ACHN (cell line): ENCODE measurements around the gene HARBI1.

ENCODE experiments used
- DNase-seq: peaks from one replicate; pipeline ENCODE4 v3.0.0-alpha.2; 2015
- in situ Hi-C: cut with HindIII; loops from 2 replicates; pipeline ENCODE4 v1.10.0; 2017; ENCODE audit warnings: low sequenced_read_pairs, low pct_ligation_motif_present, low pct_unique_long_range_greater_than_20kb

HARBI1 gene

DNA sequence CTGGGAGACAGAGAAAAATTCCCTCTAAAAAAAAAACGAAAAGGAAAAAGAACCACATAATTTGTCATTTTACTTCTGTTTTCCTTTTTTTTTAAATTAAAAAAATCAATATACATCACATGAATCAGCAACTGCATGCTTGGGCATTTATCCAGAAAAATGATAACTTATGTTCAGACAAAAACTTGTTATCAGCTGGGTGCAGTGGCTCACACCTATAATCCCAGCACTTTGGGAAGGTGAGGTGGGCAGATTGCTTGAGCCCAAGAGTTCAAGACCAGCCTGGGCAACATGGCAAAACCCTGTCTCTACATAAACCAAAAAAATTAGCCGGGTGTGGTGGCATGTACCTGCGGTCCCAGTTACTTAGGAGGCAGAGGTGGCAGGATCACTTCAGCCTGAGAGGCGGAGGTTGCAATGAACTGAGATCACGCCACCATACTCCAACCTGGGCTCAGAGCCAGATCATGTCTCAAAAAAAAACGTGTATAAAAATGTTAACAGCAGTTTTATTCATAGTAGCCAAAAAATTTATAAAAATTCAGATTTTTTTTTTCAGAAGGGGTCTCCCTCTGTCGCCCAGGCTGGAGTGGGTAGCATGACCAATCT is 51.7 kb downstream of the HARBI1 start:
- no peak for DNase-seq
- in situ Hi-C loops: no loop called here

DNA sequence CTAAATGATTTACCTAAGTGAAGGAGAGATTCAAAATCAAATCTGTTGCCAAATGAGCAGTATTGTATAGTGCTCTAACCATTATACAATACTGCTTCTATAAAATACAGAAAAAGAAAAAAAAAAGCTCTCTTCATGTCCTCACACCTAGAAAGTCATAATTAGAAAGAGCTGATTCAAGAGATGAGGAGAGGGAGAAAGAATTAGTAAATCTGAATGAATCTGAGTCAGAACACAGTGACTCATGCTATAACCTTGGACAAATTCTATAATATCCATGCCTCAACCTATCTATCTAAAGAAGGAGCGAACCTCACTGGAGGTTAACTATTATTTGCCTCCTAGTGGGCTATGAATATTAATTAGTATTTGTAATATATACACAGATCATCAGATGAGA is 52.6 kb downstream of the HARBI1 start:
- DNase-seq: peak; percentile 22
- in situ Hi-C loops: no loop called here

GRCh38 chr11:46562527-46562926 is 54.5 kb downstream of the HARBI1 start:
- in situ Hi-C loops: no loop called here

DNA sequence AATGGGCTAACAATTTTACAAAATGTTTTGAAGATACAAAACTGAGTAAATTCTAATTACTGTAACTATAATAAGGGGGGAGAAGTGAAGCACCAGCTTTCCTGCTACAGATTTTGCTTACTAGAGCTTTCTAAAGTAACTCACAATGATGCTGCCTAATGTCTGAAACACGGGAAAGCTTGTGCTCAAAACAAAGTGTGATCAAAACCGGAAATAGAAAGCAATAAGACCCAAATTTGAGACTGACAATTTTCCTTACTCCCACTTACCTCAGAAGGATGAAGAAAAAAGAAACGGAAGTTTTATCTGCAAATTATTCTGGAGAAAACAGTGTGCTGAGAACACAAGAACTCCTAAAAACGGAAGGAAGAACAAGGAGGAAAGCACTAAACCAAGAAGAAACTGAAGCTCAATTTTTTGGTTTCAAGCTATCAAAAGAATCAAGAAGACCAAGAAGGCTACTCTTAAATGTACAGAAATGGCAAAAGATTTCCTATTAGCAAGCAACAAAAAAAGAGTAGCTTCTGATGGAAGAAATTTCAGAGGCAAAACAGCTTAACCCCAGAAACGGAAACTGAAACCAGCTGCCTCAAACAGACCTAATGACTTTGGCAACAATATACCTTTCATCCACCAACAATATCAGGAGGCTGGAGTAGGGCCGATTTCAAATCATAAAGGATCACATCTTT is 56.6 kb downstream of the HARBI1 start:
- peak; percentile 52 for DNase-seq
- in situ Hi-C loops: no loop called here

More at GRCh38 chr11:46562527-46562926, 54.5 kb downstream of the HARBI1 start:
- DNase-seq: no peak

GRCh38 chr11:46559815-46560214 is 57.2 kb downstream of the HARBI1 start:
- in situ Hi-C loops: no loop called here
- no peak for DNase-seq

GRCh38 chr11:46557684-46558151 is 59.3 kb downstream of the HARBI1 start:
- no peak for DNase-seq
- in situ Hi-C loops: no loop called here

- in situ Hi-C loops: no loop called here
Observed at GRCh38 chr11:46555267-46556054, 61.6 kb downstream of the HARBI1 start.

DNA sequence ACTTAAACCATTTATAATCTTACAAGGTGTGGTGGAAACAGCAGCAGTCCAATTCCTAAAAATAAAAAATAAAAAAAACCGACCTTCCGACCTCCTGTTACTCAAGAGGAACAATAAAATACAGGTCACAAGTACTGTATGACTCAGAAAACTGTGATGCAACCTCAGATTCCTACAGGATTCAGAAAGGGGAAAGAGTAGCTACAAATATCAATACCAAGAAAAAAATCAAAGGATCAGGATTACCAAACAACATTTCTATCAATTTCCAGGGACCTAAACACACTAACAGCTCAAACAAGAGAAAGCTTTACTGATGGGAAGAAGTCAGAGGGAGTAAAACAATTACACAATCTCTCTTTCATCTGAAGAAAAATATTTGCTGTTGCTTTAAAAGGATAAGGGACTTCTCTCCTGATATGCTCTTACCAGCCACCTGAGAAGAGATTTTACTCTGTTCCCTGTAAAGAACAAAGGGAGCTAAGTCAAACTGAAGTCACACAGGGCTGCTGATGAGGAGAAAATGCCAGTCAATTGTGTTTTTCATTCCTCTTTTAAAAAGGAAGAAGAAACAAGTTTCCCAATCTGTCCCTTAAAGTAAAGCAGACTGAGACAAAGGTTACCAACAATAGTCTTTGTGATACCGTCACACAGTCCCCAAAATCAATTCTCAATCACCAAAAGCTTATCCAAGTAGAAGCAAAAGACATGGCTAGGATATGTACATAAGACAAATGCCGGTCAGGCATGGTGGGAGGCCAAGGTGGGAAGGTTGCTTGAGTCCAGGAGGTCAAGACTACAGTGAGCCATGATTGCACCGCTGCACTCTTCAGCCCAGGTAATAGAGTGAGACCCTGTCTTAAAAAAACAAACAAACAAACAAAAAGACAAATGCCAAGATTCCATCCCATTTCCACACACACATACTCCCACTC is 62.5 kb downstream of the HARBI1 start:
- DNase-seq: peak; percentile 82
- in situ Hi-C loops: no loop called here

More at GRCh38 chr11:46555267-46556054, 61.6 kb downstream of the HARBI1 start:
- no peak for DNase-seq

GRCh38 chr11:46553814-46554212 is 63.2 kb downstream of the HARBI1 start:
- DNase-seq: no peak
- in situ Hi-C loops: no loop called here
